ENCODE results near the gene FREM2. TPM values are rescaled to one million over a fixed set of nuclear protein-coding genes. Genes with fewer than 3 reads are reported as not detected.

FREM2 gene
- total RNA-seq, 4 donors from 2014 or later, result under 0.01 to 34.3 (median 2.5) TPM

GRCh38 chr13:38905861-38906260 is 219.0 kb downstream of the FREM2 start:
- no peaks in the 10 kb centered on the region for H3K27me3 ChIP-seq
- DNase-seq, result no peak
- no peak for TF ChIP-seq CTCF (IDR thresholded peaks at IDR 0.05)
- intact Hi-C loops (cut with DNase I; ENCODE audit: low total_unique reads), result no loop called here
- H3K36me3 ChIP-seq, result no peaks in the 10 kb centered on the region
- H3K9me3 ChIP-seq, result no peaks in the 10 kb centered on the region
- no peak overlapping the region for H3K4me3 ChIP-seq
- H3K27ac ChIP-seq, result no peak overlapping the region
- H3K4me1 ChIP-seq, result no peaks in the 10 kb centered on the region

DNA sequence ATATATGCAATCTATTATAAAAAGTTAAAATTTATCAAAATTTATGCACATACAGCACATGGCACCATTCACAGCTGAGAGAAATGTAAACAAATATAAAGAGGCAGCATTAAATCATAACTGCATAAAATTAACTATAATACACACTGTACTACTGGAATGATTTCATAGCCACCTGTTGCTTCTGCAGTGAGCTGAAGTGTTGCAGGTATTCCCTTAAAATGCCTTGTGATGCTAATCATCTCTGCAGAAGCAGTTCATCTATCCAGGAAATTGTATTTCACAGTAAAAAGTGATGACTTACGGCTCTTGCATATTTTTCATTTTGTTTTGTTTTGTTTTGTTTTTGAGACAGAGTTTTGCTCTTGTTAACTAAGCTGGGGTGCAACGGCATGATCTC is 221.7 kb downstream of the FREM2 start:
- Histone ChIP-seq H3K9me3 (no peaks in the 10 kb centered on the region), H3K36me3 (no peaks in the 10 kb centered on the region), H3K4me3 (no peak overlapping the region), H3K27ac (no peak overlapping the region), H3K27me3 (no peaks in the 10 kb centered on the region), H3K4me1 (no peaks in the 10 kb centered on the region)
- DNase-seq, result no peak
- intact Hi-C loops (cut with DNase I; ENCODE audit: low total_unique reads), result no loop called here
- no peak for TF ChIP-seq POLR2A (IDR thresholded peaks at IDR 0.05)
- no peak for TF ChIP-seq CTCF (IDR thresholded peaks at IDR 0.05)

- H3K4me3 ChIP-seq, result no peak overlapping the region
- no peaks in the 10 kb centered on the region for H3K36me3 ChIP-seq
- H3K4me1 ChIP-seq, result no peaks in the 10 kb centered on the region
- TF ChIP-seq POLR2A (IDR thresholded peaks at IDR 0.05) (no peak), CTCF (IDR thresholded peaks at IDR 0.05) (no peak)
- intact Hi-C loops (cut with DNase I; ENCODE audit: low total_unique reads), result no loop called here
- DNase-seq, result no peak
- no peak overlapping the region for H3K27ac ChIP-seq
- H3K27me3 ChIP-seq, result no peaks in the 10 kb centered on the region
- H3K9me3 ChIP-seq, result no peaks in the 10 kb centered on the region
Observed at GRCh38 chr13:38914070-38914469, 227.2 kb downstream of the FREM2 start.

DNA sequence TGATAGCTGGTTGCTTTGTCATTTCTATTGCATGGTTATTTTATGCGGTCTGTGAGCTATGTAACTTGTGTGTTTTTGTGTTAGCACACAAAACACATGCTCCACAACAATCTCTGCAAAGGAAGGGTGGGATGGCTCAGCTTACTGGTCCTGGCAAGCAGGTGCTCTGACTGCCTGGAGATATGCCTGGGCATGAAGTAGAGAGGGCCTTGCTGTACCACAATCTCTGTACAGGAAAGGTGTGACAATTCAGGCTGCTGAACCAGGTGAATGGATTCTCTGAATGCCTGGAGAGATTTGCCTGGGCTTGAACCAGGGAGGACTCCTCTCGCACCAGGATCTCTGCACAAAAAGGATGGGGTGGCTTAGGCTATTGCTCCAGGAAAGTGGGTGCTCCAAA is 234.2 kb downstream of the FREM2 start:
- H3K27me3 ChIP-seq, result no peaks in the 10 kb centered on the region
- TF ChIP-seq CTCF (IDR thresholded peaks at IDR 0.05) (no peak), POLR2A (IDR thresholded peaks at IDR 0.05) (no peak)
- H3K4me1 ChIP-seq, result no peaks in the 10 kb centered on the region
- H3K27ac ChIP-seq, result no peak overlapping the region
- no peak overlapping the region for H3K4me3 ChIP-seq
- intact Hi-C loops (cut with DNase I; ENCODE audit: low total_unique reads), result no loop called here
- H3K36me3 ChIP-seq, result no peaks in the 10 kb centered on the region
- no peaks in the 10 kb centered on the region for H3K9me3 ChIP-seq
- DNase-seq, result no peak

DNA sequence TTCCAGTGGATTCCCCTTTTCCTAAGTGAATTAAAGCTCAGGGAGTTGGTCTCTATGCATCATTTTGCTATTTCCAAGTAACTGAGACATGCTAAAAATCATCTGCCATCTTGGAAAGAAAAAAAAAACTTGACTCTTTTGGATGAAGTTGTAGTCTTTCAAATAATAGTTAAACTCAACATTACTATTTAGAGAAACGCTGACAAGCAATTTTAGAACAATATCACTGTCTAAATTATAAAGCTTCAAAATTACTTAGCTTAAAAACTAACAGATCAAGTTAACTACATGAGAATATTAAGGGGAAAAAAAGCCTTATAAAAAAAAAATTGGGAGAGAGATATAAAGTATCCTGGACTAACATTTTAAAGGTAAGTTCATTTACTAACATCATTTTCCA is 235.3 kb downstream of the FREM2 start:
- Histone ChIP-seq H3K9me3 (no peaks in the 10 kb centered on the region), H3K27ac (no peak overlapping the region), H3K4me1 (no peaks in the 10 kb centered on the region), H3K27me3 (no peaks in the 10 kb centered on the region), H3K4me3 (no peak overlapping the region), H3K36me3 (no peaks in the 10 kb centered on the region)
- TF ChIP-seq CTCF (IDR thresholded peaks at IDR 0.05) (no peak), POLR2A (IDR thresholded peaks at IDR 0.05) (no peak)
- no peak for DNase-seq
- intact Hi-C loops (cut with DNase I; ENCODE audit: low total_unique reads), result no loop called here
